GM19025 (cell line): ENCODE measurements around the gene IMPA2.
"Not testable (repeated sequence)": the region's sequence is repeated elsewhere in the genome, so short reads cannot be mapped to it uniquely, and the experiment has no call there.

Experiments used
- ATAC-seq: cut with Tn5 transposase; IDR thresholded peaks from one replicate; pipeline ENCODE4 v1.9.1; 2021; ENCODE audit warnings: mild to moderate bottlenecking, low read depth, moderate library complexity; ENCODE audit not compliant: unreplicated experiment

Gene IMPA2

DNA sequence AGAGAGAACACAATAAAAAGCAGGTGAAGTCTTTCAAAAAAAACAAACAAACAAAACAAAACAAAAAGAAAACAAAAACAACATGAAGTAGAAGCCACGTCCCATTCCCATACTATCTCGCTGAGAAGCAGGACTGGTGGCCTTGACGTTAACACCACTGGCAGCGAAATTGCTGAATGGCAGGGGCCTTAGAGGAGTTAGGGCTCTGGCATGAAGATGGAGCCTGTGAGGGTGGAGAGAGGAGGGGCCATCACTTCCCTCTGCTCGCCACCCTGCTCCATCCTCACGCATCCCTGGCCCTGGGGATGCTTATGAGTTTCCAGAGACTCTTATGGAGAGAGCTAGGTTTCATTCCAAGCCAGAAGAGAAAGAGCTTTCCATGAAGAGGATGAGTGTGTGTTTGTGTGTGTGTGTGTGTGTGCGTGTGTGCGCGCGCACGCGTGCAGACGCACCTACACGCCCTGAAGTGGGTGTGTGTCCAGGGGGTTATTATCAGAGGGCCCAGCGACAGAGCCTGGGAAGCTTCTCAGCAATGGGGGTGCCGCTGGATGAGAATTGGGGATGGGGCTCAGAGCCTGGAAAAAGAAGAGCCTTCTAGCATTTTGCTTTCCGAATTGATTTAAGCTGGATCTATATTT, 20.4 kb upstream of the IMPA2 start:
- ATAC-seq: no peak

DNA sequence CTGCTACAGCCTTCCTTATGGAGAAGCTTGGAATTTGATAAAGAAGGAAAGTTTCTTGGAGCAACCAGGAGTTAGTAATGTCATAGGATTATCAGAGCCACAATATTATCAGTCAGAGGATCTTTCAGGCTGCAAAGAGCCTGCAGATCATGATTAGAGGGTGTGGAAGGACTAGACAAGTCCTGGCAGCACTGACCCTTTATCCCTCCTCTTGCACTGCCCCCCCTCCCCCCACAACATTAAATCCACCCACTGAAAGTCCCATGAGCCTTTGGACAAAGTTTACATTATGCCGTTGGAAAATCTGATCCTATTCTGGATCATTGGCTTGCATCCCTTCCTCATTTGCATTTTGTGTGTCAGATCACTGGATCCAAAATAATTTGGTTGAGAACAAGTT, 18.7 kb upstream of the IMPA2 start:
- ATAC-seq: no peak

DNA sequence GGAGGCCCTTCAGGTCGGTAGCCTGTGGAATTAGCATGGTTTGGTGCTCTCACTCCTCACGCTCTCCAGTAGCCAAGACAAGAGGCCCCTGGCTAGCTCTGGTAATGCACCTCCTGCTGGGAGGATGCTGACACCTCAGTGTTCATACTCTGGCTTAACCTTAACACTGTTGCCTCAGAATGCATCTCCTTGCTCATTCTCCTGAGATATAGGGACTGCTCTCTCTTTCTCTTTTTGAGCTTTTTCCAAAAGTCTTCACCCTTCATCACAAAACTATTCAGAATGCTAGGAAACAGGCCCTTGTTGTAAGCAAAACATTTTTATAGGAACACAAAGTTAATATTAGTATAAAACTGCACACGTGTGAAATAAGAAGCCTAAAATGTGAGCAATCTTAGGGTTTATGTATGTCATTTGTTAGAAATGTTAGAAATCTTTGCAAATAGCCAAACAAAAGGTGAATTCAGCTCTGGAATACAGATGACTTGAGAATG, 17.3 kb upstream of the IMPA2 start:
- no peak for ATAC-seq

DNA sequence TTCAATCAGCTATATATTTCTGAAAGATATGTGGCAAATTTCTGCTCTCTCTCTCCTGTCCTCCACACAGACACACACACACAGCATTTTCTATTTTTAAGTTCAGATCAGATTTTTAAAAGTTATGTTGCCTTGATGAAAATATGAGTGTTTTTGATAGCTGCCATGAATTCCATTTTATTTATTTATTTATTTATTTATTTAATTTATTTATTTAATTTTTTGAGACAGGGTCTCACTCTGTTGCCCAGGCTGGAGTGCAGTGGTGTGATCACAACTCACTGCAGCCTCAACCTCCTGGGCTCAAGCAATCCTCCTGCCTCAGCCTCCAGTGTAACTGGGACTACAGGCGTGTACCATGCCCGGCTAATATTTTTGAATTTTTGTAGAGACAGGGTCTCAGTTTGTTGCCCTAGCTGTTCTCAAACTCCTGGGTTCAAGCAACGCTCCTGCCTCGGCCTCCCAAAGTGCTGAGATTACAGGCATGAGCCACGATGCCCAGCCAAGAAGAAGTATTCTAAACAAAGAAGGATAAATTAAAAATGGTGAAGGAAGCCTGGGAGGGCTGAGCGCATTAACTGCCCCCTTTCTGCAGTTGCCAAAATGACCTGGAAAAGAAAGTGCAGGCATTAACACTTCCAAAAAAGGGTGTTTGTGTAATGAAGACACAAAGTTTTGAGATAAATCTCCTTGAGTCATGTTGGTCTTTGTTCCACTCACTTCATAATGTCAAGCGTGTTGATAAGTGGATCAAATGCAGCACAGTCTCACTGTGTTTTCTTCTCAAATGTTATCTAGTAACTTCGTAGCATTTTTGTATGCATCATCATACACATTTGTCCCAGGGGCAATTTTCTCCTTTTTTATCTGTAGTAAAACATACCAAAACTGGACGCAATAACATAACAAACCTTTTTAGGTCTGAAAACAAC, 11.1 kb upstream of the IMPA2 start:
- no peak for ATAC-seq

DNA sequence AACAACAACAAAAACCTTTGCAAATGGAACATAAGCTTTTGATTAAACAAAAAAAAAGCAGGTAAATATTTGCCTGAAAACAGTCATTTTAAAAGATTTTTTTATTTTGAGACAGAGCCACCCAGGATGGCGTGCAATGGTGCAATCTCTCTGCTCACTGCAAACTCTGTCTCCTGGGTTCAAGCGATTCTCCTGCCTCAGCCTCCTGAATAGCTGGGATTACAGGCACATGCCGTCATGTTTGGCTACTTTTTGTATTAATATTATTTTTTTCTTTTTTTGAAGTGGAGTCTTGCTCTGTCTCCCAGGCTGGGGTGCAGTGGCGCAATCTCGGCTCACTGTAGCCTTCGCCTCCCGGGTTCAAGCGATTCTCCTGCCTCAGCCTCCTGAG, 10.5 kb upstream of the IMPA2 start:
- ATAC-seq: not testable (repeated sequence)

GRCh38 chr18:11972371-11973174, 8.7 kb upstream of the IMPA2 start:
- ATAC-seq: no peak

DNA sequence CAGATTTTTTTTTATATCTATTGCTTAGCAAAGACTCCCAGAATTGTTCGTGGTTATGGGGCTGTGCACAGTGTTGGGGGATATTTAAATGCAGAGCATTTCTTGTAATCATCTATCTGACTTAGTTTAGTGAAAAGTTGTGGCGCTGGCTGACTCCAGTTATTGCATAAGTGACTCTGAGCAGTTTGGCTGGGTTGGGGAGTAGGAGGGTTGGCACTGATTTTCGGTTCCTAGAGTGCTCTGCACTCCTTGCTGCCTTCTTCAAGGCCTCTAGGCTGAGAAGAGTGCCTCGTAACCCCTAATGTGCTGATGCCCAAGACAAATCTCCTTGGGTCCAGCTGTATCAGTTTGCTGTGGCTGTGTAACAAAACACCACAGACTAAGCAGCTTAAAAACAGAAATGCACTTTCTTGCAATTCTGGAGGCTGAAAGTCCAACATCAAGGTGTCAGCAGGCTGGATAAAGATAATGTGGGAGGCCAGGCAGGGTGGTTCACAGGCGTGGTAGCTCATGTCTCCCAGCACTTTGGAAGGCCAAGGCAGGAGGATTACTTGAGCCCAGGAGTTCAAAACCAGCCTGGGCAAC, 6.5 kb upstream of the IMPA2 start:
- no peak for ATAC-seq

DNA sequence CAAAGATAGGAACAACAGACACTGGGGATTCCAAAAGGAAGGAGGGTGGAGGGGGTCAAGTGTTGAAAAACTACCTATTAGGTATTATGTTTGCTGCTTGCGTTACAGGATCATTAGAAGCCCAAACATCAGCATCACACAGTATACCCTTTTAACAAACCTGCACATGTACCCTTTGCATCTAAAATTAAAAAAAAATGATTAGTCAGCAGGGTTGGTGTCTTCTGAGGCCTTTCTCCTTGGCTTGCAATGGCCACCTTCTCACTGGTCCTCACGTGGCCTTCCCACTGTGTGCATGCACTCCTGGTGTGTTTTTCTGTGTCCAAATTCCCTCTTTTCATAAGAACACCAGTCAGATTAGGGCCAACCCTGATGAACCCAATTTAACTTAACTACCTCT, 5.6 kb upstream of the IMPA2 start:
- ATAC-seq: no peak

- ATAC-seq: no peak
Measured at GRCh38 chr18:11976315-11977152, 4.8 kb upstream of the IMPA2 start.

DNA sequence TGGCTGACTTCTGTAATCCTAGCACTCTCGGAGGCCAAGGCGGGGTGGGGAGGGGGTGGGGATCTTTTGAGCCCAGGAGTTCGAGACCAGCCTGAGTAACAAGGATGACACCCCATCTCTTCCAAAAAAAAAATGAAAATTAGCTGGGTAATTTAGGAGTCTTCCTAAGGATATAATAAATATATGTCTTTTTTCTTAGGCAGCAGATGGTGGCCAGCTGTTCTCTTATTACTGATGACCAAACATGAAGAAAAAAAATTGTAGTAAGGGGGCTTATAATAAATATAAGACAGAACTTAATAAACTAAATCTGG, 4.2 kb upstream of the IMPA2 start:
- no peak for ATAC-seq

GRCh38 chr18:11978956-11979355, 2.4 kb upstream of the IMPA2 start:
- ATAC-seq: no peak

DNA sequence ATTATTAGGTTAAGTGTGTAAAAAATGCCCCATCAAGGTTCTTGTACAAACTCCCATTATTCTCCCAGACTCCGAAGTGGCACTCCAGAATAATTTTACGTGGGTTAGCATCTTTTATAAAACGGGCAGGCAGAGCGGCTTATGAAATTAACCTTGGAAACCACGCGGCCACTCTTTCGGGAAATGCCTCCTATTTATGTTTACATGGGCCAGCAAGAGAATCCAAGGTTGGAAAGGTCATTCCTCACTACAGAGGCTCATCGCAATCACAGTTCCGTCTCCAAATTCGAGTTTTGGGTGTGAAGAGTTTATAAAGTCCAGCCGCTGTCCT, 1.2 kb upstream of the IMPA2 start:
- no peak for ATAC-seq

- peak; percentile 82 for ATAC-seq
Measured at GRCh38 chr18:11980494-11981191, 664 bp upstream of the IMPA2 start.

- peak; percentile 18 for ATAC-seq
Measured at GRCh38 chr18:11981543-11982366, 448 bp downstream of the IMPA2 start.

DNA sequence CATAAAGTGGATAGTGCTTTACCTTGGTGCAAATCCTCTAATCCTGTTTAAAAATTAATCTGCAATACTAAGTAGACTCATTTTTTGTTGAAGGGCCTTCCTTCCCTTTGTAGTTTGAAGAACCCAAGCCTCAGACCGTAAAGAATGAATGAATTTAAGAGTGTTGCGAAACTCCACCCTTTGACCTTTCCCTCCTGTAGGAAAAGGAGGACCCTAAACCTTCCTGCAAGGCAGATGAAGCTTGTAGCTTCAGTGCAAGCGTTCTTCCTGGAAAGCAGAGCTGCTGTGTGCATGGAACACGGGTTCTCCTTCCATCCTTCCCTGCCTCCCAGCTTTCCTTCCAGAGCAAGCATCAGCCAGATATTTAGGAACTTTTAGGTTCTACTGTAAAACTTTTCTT, 1.7 kb downstream of the IMPA2 start:
- ATAC-seq: no peak

DNA sequence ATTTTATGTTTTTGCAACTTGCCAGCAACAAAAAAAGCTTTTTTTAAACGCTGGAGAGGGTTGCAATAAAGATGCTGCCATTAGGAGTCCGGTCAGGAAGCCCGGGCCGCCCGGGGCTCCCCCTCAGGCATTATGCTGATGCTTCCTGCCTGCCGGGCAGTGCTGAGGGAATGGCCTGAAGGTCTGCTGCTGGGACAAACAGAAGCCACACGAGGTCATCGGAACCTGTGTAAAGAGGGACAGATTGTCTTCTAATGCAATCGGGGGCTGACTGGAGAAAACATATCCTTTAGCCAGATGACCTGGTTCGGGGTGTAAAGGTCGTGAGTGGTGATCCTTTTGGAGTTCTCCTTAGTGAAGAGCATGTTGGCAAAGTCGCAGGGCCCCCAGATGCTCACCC, 2.3 kb downstream of the IMPA2 start:
- no peak for ATAC-seq

DNA sequence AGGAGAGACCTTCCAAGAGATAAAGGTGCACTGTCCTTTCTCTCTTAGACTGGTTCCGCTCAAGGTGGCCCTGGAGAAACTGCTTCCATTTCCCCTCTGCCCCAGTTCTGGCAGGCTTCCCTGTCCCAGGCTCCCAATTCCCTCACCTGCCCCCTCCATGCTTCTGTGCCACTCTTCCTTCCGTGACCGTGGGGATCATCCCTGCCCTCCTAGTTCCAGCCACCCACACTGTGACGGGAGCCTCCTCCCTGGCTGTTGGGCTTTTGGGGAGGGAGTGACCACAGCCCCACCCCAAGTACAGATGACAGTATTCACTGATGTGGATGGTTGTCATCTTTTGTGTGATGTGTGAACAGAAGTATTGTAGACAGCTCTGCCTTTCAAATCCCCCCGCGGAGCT, 2.8 kb downstream of the IMPA2 start:
- no peak for ATAC-seq

GRCh38 chr18:11985586-11985985, 4.3 kb downstream of the IMPA2 start:
- ATAC-seq: no peak

- ATAC-seq: no peak
Measured at GRCh38 chr18:11986061-11986460, 4.8 kb downstream of the IMPA2 start.
